Small intestine (tissue), 7 donors: ENCODE results near the gene ARFGAP3. TPM values are rescaled to one million over a fixed set of nuclear protein-coding genes. Genes with fewer than 3 reads are reported as not detected.

Source experiments
- DNase-seq, 2 donors: peaks; one replicate each; pipeline versions ENCODE4 v3.0.0 to v3.0.0-alpha.2; 2013
- FAIRE-seq: peaks from 2 replicates; lab custom pipeline; 2012; peaks lifted over from hg19 to GRCh38; lab: Jason Lieb, UNC
- H3K27ac ChIP-seq, 3 donors: one replicate each; pipeline ENCODE4 v1.5.1; 2013; ENCODE audit warnings: low read length in 2 of 3, mild to moderate bottlenecking in 2 of 3, control low read depth in 1 of 3, inconsistent platforms in 1 of 3, low read depth in 1 of 3, moderate library complexity in 1 of 3
- H3K27me3 ChIP-seq, 3 donors: one replicate each; pipeline ENCODE4 v1.6.1; 2013; ENCODE audit warnings: low read length in 3 of 3, inconsistent platforms in 1 of 3; ENCODE audit not compliant: control insufficient read depth in 3 of 3, insufficient read depth in 3 of 3
- H3K36me3 ChIP-seq, 3 donors: one replicate each; pipeline ENCODE4 v1.6.1; 2013; ENCODE audit warnings: low read length in 3 of 3, inconsistent platforms in 1 of 3, low read depth in 1 of 3, mild to moderate bottlenecking in 1 of 3, moderate library complexity in 1 of 3; ENCODE audit not compliant: control insufficient read depth in 3 of 3, insufficient read depth in 2 of 3
- H3K4me1 ChIP-seq, 3 donors: one replicate each; pipeline ENCODE4 v1.6.1; 2013; ENCODE audit warnings: low read length in 2 of 3, inconsistent platforms in 1 of 3, low read depth in 1 of 3, mild to moderate bottlenecking in 1 of 3, moderate library complexity in 1 of 3; ENCODE audit not compliant: control insufficient read depth in 3 of 3, insufficient read depth in 2 of 3
- H3K4me3 ChIP-seq, 3 donors: one replicate each; pipeline ENCODE4 v1.5.1; 2013; ENCODE audit warnings: low read length in 3 of 3, control low read depth in 1 of 3, inconsistent platforms in 1 of 3, low read depth in 1 of 3, mild to moderate bottlenecking in 1 of 3, moderate library complexity in 1 of 3
- H3K9me3 ChIP-seq, 2 donors: one replicate each; pipeline ENCODE4 v1.6.1; 2013; ENCODE audit warnings: low read depth in 1 of 2, low read length in 1 of 2; ENCODE audit not compliant: control insufficient read depth in 2 of 2, insufficient read depth in 1 of 2
- WGBS, 3 donors: extraction: QIAGEN DNeasy Blood & Tissue Kit; methylation state at CpG; one replicate each; pipeline ENCODE4 v1.1.7; 2013; 5-methylcytosine and 5-hydroxymethylcytosine counted together
- polyA plus RNA-seq, 4 donors: library from polyadenylated mRNA; stranded (reverse) in 3 of 4; unstranded in 1 of 4; fragments of 200-250 nt in 3 of 4; fragments of 120-200 nt in 1 of 4; gene quantifications; one replicate each; pipeline versions ENCODE4 v1.2.1 to v1.2.3, GENCODE V29; 2013
- donor health status: healthy with polysubstance abuse.
- donor health status: control.
- donor health status: control.
- donor health status: Bipolar disorder and iron deficiency.
- donor health status: healthy.

The ARFGAP3 gene
- polyA plus RNA-seq, 4 donors, result 29.1 to 64.5 (median 53.1) TPM

DNA sequence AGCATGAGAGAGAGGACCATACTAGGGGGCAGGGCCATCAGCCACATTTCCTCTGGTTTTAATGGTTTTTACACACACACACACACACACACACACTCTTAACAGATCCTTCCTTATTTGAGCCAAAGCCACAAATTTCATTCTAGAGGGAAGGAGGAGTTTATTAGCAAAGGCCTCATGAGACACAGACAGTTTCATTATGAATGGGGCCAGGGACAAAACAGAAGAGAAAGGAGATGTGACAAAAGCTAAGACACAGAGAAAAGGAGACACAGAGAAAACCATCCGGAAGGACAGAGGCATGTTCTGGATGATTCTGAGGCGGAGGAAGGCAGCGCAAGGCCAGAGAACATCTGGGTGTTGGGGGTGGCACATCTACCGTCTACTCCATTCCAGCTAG lies 32.2 kb upstream of the ARFGAP3 start:
- Histone ChIP-seq H3K4me3 (no peak overlapping the region), H3K27ac (no peak overlapping the region), H3K36me3 (peaks cover 0 to 84% (median 7%) of the 10 kb centered on the region in 3 donors), H3K4me1 (peaks cover 0 to 23% (median 8%) of the 10 kb centered on the region in 3 donors), H3K27me3 (no peaks in the 10 kb centered on the region), H3K9me3 (no peaks in the 10 kb centered on the region)
- DNase-seq (peak in 1 of 2 donors; percentile 10), FAIRE-seq (no peak)
- WGBS, 3 donors, result 71 to 77% (median 77%) methylated on average over 4 of the region's 4 CpGs

DNA sequence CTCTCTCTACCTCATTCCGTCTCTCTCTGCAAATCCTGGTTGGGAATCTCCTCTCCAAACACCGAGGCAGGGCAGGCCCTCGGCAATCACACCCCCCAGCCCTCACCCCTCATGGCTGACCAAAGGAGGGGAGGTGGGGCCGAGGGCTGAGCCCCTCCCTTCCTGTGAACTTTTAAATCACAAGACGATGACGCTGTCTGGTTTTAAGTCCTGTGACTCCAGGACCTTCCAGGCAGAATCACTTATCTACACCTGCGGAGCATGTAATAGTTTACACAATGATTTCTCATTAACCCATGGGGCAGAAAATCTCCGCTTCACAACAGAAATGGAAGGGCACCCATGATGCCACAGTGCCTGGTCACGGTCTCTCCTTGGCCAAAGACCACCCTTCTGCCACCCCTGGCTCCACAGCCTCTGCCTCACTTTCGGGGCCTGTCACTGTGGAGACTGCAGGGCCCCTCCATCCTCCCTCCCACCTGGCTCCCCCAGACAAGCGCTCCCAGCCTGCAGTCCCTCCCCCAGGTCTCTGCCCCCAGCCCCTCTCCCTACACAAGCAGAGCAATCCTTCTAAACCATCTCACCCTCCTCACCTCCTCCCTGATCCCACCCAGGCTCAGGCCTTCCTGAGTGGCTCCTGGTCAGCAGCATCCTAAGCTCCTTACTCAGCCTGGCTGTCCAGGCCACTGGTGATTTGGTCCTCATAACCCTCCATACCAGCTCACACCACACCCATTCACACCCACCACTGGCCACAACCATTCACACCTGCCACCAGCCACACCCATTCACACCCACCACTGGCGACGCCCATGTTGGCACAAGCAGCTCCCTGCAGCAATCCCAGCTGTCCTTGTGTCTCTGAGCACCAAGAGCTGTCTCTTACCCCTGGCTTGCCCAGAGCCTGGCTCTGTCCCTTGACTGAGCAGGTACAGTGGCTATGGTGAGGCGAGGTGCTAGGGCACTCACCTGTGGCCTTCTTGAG lies 30.7 kb upstream of the ARFGAP3 start:
- peak overlapping the region in 2 of 3 donors; percentile 38 to 97 for H3K27ac ChIP-seq
- peaks cover 0 to 23% (median 6%) of the 10 kb centered on the region in 3 donors for H3K4me1 ChIP-seq
- H3K27me3 ChIP-seq, result no peaks in the 10 kb centered on the region
- H3K9me3 ChIP-seq, result no peaks in the 10 kb centered on the region
- no peak overlapping the region for H3K4me3 ChIP-seq
- DNase-seq (peak; percentile 73 to 93), FAIRE-seq (no peak)
- WGBS, 3 donors, result 19 to 58% (median 43%) methylated on average over 14 of the region's 14 CpGs
- peaks cover 0 to 92% (median 9%) of the 10 kb centered on the region in 3 donors for H3K36me3 ChIP-seq

DNA sequence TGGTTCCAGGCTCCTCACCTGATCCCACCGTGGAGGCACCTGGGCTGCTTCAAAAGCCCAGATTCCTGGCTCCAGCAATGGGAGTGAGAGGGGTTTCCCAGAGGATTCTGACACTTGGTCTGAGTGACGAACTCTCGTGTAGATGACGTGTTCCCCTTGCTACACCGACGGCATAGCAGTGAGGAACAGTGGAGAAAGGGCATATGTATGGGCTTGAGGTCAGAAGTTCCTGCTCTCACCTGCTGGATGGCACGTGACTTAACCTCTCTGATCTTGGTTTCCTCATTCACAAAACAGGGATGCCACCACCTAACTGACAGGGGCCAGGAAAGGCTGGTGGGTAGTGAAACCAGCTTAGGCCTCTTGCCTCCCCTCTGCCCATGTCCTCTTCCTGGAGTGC lies 30.0 kb upstream of the ARFGAP3 start:
- Histone ChIP-seq H3K4me1 (peaks cover 0 to 23% (median 6%) of the 10 kb centered on the region in 3 donors), H3K4me3 (no peak overlapping the region), H3K27me3 (no peaks in the 10 kb centered on the region), H3K9me3 (no peaks in the 10 kb centered on the region), H3K27ac (peak overlapping the region in 2 of 3 donors; percentile 38 to 97), H3K36me3 (peaks cover 0 to 92% (median 7%) of the 10 kb centered on the region in 3 donors)
- no peak for FAIRE-seq
- 38 to 64% (median 50%) methylated on average over 7 of the region's 7 CpGs for WGBS, 3 donors
- DNase-seq, result no peak

DNA sequence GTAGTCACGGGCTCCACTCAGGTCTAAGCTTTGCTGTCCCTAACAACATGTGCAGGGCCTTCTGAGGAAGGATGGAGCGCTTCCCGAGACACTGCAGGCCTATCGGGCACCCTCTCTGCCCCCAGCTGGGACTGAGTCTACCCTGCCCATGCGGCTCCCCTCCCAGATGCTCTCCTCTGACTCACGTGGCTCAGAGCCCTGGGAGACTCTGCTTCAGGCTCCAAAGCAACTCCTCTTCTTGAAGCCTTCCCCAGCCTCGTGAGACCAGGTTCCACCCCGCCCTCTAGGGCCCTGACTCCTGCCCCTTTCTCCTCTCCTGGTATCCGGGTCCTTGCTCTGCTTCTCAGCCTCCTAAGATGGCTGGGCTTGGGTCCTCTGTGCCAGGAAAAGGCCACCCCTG lies 28.4 kb upstream of the ARFGAP3 start:
- no peaks in the 10 kb centered on the region for H3K27me3 ChIP-seq
- 87 to 90% (median 88%) methylated on average over 9 of the region's 9 CpGs for WGBS, 3 donors
- H3K4me3 ChIP-seq, result no peak overlapping the region
- FAIRE-seq, result no peak
- H3K4me1 ChIP-seq, result peaks cover 0 to 23% (median 6%) of the 10 kb centered on the region in 3 donors
- DNase-seq, result no peak
- no peak overlapping the region for H3K27ac ChIP-seq
- no peaks in the 10 kb centered on the region for H3K9me3 ChIP-seq
- peaks cover 0 to 92% (median 9%) of the 10 kb centered on the region in 3 donors for H3K36me3 ChIP-seq

DNA sequence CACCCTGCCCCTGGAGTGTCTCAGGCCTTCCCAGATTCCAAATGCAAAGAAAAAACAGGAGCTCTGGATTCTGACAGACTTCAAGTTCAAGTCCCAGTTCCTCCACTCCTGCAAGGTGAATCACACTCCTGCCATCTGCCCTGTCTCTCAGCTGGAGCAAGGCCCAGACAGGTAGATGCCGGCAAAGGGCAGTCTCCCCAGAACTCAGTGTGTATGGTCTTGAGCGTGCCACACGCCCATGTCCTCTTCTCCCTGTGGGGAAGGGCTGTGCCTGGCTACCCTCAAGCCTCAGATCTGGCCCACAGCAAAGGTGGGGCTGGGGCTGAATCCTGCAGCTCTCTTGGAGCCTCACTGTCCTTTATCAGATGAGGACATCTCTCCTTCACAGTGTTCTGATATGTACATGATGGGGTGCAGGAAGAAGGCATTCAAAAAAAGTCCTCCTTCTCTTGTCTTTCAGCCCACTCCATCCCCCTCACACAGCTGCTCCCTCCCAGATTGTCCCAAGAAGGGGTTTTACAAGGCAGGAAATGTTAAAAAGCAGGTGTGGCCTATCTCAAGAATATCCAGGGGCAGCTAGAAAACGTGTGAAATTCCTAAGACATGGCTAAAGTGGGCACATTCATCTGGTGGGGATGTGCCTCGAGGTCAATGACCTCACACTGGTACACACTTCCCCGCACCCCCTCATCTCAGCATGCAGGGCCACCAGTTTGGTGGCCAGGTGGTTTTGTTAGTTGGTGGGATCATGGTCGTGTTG lies 27.7 kb upstream of the ARFGAP3 start:
- H3K4me3 ChIP-seq, result no peak overlapping the region
- H3K9me3 ChIP-seq, result no peaks in the 10 kb centered on the region
- DNase-seq (no peak), FAIRE-seq (no peak)
- H3K27me3 ChIP-seq, result no peaks in the 10 kb centered on the region
- peaks cover 0 to 23% (median 6%) of the 10 kb centered on the region in 3 donors for H3K4me1 ChIP-seq
- no peak overlapping the region for H3K27ac ChIP-seq
- H3K36me3 ChIP-seq, result peaks cover 0 to 94% (median 11%) of the 10 kb centered on the region in 3 donors
- WGBS, 3 donors, result 80 to 82% (median 80%) methylated on average over 7 of the region's 7 CpGs

DNA sequence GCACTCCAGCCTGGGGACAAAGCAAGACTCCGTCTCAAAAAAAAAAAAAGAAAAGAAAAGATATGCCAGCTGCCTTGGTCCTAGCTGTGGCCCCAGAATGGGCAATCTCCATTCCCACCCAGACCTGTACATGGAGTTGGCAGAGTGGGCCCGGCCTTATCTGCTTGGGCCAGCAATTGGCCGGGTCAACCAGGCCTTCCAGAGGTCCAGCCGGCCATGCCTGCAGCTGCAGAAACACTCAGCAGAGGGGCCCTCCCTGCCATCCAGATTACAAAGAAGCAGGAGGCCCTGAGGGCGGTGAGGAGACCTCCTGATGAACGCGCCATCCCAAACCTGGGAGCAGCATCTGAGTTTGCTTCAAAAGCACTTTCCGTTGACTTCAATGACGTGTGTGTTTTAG lies 26.9 kb upstream of the ARFGAP3 start:
- Histone ChIP-seq H3K4me3 (no peak overlapping the region), H3K36me3 (peaks cover 3 to 96% (median 10%) of the 10 kb centered on the region in 3 donors), H3K4me1 (peaks cover 0 to 23% (median 6%) of the 10 kb centered on the region in 3 donors), H3K27me3 (no peaks in the 10 kb centered on the region), H3K9me3 (no peaks in the 10 kb centered on the region), H3K27ac (no peak overlapping the region)
- 93 to 94% (median 94%) methylated on average over 9 of the region's 9 CpGs for WGBS, 3 donors
- no peak for FAIRE-seq
- DNase-seq, result no peak

DNA sequence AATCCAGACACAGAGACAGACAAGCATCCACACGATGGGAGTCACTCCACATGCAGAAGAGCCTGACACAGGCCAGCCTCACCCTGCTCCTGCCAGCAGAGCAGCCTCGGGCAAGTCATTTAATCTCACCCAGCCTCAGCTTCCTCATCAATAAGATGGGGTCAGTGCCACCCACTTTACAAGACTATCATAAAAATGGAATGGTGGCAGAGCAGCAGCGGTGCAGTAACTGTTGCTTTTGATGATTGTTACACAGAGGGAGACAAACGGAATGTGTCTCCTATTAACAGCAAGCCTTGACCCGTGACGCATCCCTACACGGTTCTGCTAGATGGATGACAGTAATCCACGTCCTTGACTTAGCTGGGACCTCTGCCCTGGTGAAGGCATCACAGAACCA lies 26.0 kb upstream of the ARFGAP3 start:
- H3K36me3 ChIP-seq, result peaks cover 11 to 98% (median 12%) of the 10 kb centered on the region in 3 donors
- FAIRE-seq (no peak), DNase-seq (no peak)
- WGBS, 3 donors, result 73 to 92% (median 80%) methylated on average over 8 of the region's 8 CpGs
- H3K4me3 ChIP-seq, result no peak overlapping the region
- H3K27me3 ChIP-seq, result no peaks in the 10 kb centered on the region
- no peaks in the 10 kb centered on the region for H3K9me3 ChIP-seq
- peaks cover 0 to 16% (median 4%) of the 10 kb centered on the region in 3 donors for H3K4me1 ChIP-seq
- no peak overlapping the region for H3K27ac ChIP-seq
